Articular chondrocyte of knee joint (primary cell): ENCODE measurements around the gene PKHD1. TPM values are rescaled to one million over a fixed set of nuclear protein-coding genes. Genes with fewer than 3 reads are reported as not detected.

Experiments
- small RNA-seq: library from RNA; depleted of rRNA; stranded (forward); fragments of <200 nt; gene quantifications from one replicate; pipeline ENCODE3, GENCODE V24; 2012
- total RNA-seq: library from RNA; depleted of rRNA; stranded (reverse); fragments of >200 nt; gene quantifications from 2 replicates; pipeline ENCODE4 v1.2.3, GENCODE V29; 2012

PKHD1 gene, protein sequence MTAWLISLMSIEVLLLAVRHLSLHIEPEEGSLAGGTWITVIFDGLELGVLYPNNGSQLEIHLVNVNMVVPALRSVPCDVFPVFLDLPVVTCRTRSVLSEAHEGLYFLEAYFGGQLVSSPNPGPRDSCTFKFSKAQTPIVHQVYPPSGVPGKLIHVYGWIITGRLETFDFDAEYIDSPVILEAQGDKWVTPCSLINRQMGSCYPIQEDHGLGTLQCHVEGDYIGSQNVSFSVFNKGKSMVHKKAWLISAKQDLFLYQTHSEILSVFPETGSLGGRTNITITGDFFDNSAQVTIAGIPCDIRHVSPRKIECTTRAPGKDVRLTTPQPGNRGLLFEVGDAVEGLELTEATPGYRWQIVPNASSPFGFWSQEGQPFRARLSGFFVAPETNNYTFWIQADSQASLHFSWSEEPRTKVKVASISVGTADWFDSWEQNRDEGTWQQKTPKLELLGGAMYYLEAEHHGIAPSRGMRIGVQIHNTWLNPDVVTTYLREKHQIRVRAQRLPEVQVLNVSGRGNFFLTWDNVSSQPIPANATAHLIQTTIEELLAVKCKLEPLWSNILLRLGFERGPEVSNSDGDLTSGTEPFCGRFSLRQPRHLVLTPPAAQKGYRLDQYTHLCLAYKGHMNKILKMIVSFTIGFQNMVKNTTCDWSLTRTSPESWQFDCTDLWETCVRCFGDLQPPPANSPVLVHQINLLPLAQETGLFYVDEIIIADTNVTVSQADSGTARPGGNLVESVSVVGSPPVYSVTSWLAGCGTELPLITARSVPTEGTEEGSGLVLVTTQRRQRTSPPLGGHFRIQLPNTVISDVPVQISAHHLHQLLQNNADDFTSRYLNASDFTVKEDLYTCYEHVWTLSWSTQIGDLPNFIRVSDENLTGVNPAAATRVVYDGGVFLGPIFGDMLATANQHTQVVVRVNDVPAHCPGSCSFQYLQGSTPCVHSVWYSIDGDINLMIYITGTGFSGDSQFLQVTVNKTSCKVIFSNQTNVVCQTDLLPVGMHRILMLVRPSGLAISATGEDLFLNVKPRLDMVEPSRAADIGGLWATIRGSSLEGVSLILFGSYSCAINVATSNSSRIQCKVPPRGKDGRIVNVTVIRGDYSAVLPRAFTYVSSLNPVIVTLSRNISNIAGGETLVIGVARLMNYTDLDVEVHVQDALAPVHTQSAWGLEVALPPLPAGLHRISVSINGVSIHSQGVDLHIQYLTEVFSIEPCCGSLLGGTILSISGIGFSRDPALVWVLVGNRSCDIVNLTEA (N-terminal part only)
- total RNA-seq, result not detected in 2 replicates

DNA sequence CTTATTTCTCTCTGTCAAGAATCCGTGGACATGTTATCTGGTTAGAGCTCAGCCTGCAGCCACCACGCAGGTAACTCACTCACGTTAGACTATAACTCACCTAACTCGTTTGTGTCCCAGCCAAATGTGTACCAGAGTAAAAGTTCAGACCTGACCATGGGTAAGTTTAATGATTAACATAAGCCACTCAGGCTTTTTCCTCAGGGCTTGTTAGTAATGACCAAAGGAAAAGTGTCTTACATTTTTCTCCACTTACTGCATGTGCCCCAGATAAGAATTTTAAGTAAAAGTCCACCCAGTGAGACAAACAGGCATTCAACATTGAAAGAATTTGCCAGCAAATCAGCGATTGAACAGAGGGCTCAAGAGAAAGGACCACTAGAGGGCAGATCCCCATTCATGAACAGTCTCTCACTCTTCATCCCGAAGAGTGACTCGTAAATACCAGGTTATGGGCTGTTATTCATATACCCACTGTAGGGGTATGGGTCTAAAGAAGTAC is at the start of gene PKHD1:
Gene PKHD1, minus strand, starts transcription at position 116 of the 502 bp plus-strand sequence. CDS start 2,680 bp downstream, outside the sequence.

Small RNA genes lying within 50 kb of the gene (small RNA-seq; reads per million reads assigned to genes)
- not detected for gene RN7SL580P

Other genes starting within 250 kb of the PKHD1 start
- gene IL17A, start 98.8 kb upstream of the PKHD1 start, total RNA-seq, result not detected in 2 replicates
- not detected in 2 replicates for gene IL17F, start 156.9 kb upstream of the PKHD1 start, total RNA-seq
- 23.5 and 28.9 TPM in 2 replicates for gene MCM3, start 197.1 kb upstream of the PKHD1 start, total RNA-seq